Motor neuron (in vitro differentiated cells): ENCODE data around the gene EPHA4. TPM values are rescaled to one million over a fixed set of nuclear protein-coding genes. Genes with fewer than 3 reads are reported as not detected.

Source experiments
- ATAC-seq, 8 experiments: fragments of 200-7000 bp; cut with Tn5 transposase; replicated peaks in 6 of 8; 2 replicates each; pipeline ENCODE4 v1.8.0; 2021; ENCODE audit warnings: mild to moderate bottlenecking in 8 of 8, moderate library complexity in 8 of 8
- H3K27ac ChIP-seq, 2 donors: fragments of 250-450 bp; sonication (Bioruptor Pico); 2 replicates each; pipeline ENCODE4 v1.9.0; 2021; ENCODE audit warnings: antibody characterized with exemption in 2 of 2, mild to moderate bottlenecking in 2 of 2, moderate library complexity in 1 of 2
- H3K4me1 ChIP-seq, 2 donors: fragments of 250-450 bp; sonication (Bioruptor Pico); replicated peaks in 1 of 2; 2 replicates each; pipeline ENCODE4 v1.6.1; 2021; ENCODE audit warnings: antibody characterized with exemption in 2 of 2, mild to moderate bottlenecking in 2 of 2, moderate library complexity in 1 of 2
- H3K4me3 ChIP-seq, 5 donors: fragments of 250-450 bp; sonication (Bioruptor Pico); 2 replicates each; pipeline ENCODE4 v1.9.0; 2021; ENCODE audit warnings: antibody characterized with exemption in 5 of 5, mild to moderate bottlenecking in 5 of 5, moderate library complexity in 4 of 5
- WGBS, 10 experiments: fragments of 450-650 bp; shearing (Covaris generic); methylation state at CpG; one replicate each; pipeline ENCODE4 v1.0.0; 2022; 5-methylcytosine and 5-hydroxymethylcytosine counted together
- in situ Hi-C, 9 experiments: fragments of 400-800 bp; cut with MboI; loops; one replicate each; pipeline ENCODE4 v1.15.0; 2021; ENCODE audit warnings: low sequenced_read_pairs in 9 of 9, low pct_unique_long_range_greater_than_20kb in 2 of 9; ENCODE audit not compliant: unreplicated experiment in 9 of 9
- total RNA-seq, 8 experiments: library from RNA; unstranded; fragments of 300-600 nt; gene quantifications; 2 replicates each; pipeline versions ENCODE4 v1.2.3 to v1.2.4, GENCODE V29; 2022

Gene EPHA4
- total RNA-seq, 8 experiments from 2014 or later: 14.0 to 39.8 (median 18.8) TPM

GRCh38 chr2:221377597-221377996, 194.5 kb downstream of the EPHA4 start:
- in situ Hi-C loops: no loop called here
- no peak overlapping the region for H3K4me3 ChIP-seq
- no peak overlapping the region for H3K27ac ChIP-seq
- no peak for ATAC-seq
- 11 to 83% (median 67%) methylated on average over 1 to 2 of the region's 2 CpGs for WGBS, 10 experiments
- H3K4me1 ChIP-seq: peaks cover 0 to 9% of the 10 kb centered on the region in 2 donors

GRCh38 chr2:221377066-221377465, 195.0 kb downstream of the EPHA4 start:
- in situ Hi-C loops: no loop called here

GRCh38 chr2:221374234-221374633, 197.9 kb downstream of the EPHA4 start:
- WGBS, 10 experiments: 68 to 100% (median 86%) methylated on average over 1 to 8 of the region's 9 CpGs; no CpG with 5 or more reads in 1 of the 10 experiments
- in situ Hi-C loops: no loop called here
- no peak for ATAC-seq
- H3K4me3 ChIP-seq: no peak overlapping the region
- H3K4me1 ChIP-seq: peaks cover 16 to 22% of the 10 kb centered on the region in 2 donors
- H3K27ac ChIP-seq: no peak overlapping the region

More at GRCh38 chr2:221377066-221377465, 195.0 kb downstream of the EPHA4 start:
- no peak overlapping the region for H3K4me3 ChIP-seq
- H3K27ac ChIP-seq: no peak overlapping the region
- no peak for ATAC-seq
- 13 to 100% (median 77%) methylated on average over 1 to 2 of the region's 2 CpGs for WGBS, 10 experiments
- peaks cover 3 to 10% of the 10 kb centered on the region in 2 donors for H3K4me1 ChIP-seq

GRCh38 chr2:221372907-221373306, 199.2 kb downstream of the EPHA4 start:
- in situ Hi-C loops: no loop called here
- peak overlapping the region in 1 of 5 donors; percentile 22 for H3K4me3 ChIP-seq
- 29 to 100% (median 54%) methylated on average over 1 to 7 of the region's 7 CpGs; no CpG with 5 or more reads in 1 of the 10 experiments for WGBS, 10 experiments

GRCh38 chr2:221372159-221372884, 199.8 kb downstream of the EPHA4 start:
- in situ Hi-C loops: no loop called here
- 0 to 59% (median 16%) methylated on average over 2 to 9 of the region's 9 CpGs; no CpG with 5 or more reads in 1 of the 10 experiments for WGBS, 10 experiments
- H3K27ac ChIP-seq: peak overlapping the region; percentile 30 to 42

More at GRCh38 chr2:221372907-221373306, 199.2 kb downstream of the EPHA4 start:
- ATAC-seq: peak in 5 of 8 experiments; percentile 40 to 70 (median 63)
- peak overlapping the region; percentile 2 to 30 for H3K27ac ChIP-seq
- H3K4me1 ChIP-seq: peaks cover 16 to 22% of the 10 kb centered on the region in 2 donors

GRCh38 chr2:221371347-221371746, 200.8 kb downstream of the EPHA4 start:
- ATAC-seq: peak in 1 of 8 experiments; percentile 35
- H3K4me3 ChIP-seq: no peak overlapping the region
- H3K4me1 ChIP-seq: peaks cover 16 to 22% of the 10 kb centered on the region in 2 donors
- WGBS, 10 experiments: 100% methylated on average over 1 of the region's 6 CpGs; no CpG with 5 or more reads in 8 of the 10 experiments
- in situ Hi-C loops: no loop called here
- H3K27ac ChIP-seq: no peak overlapping the region

More at GRCh38 chr2:221372159-221372884, 199.8 kb downstream of the EPHA4 start:
- Histone ChIP-seq H3K4me1 (peaks cover 16 to 22% of the 10 kb centered on the region in 2 donors), H3K4me3 (peak overlapping the region in 3 of 5 donors; percentile 11 to 22 (median 15))
- ATAC-seq: peak; percentile 51 to 97 (median 94)

- H3K4me3 ChIP-seq: no peak overlapping the region
- WGBS, 10 experiments: 27 to 98% (median 78%) methylated on average over 1 to 6 of the region's 6 CpGs; no CpG with 5 or more reads in 3 of the 10 experiments
- in situ Hi-C loops: no loop called here
- peak in 3 of 8 experiments; percentile 20 to 76 (median 32) for ATAC-seq
- peaks cover 16 to 22% of the 10 kb centered on the region in 2 donors for H3K4me1 ChIP-seq
- no peak overlapping the region for H3K27ac ChIP-seq
Observed at GRCh38 chr2:221370857-221371211, 201.3 kb downstream of the EPHA4 start.

- 83 to 96% (median 87%) methylated on average over 1 to 7 of the region's 9 CpGs; no CpG with 5 or more reads in 3 of the 10 experiments for WGBS, 10 experiments
- H3K4me1 ChIP-seq: peaks cover 16 to 22% of the 10 kb centered on the region in 2 donors
- H3K4me3 ChIP-seq: no peak overlapping the region
- in situ Hi-C loops: no loop called here
- no peak overlapping the region for H3K27ac ChIP-seq
- peak in 1 of 8 experiments; percentile 11 for ATAC-seq
Observed at GRCh38 chr2:221370076-221370856, 201.8 kb downstream of the EPHA4 start.
